GM21526 (cell line): ENCODE results near the gene DCHS2.

Source experiments
- ATAC-seq: cut with Tn5 transposase; IDR thresholded peaks from one replicate; pipeline ENCODE4 v1.9.1; 2021; ENCODE audit warnings: moderate library complexity; ENCODE audit not compliant: unreplicated experiment, low FRiP score

Gene DCHS2, protein sequence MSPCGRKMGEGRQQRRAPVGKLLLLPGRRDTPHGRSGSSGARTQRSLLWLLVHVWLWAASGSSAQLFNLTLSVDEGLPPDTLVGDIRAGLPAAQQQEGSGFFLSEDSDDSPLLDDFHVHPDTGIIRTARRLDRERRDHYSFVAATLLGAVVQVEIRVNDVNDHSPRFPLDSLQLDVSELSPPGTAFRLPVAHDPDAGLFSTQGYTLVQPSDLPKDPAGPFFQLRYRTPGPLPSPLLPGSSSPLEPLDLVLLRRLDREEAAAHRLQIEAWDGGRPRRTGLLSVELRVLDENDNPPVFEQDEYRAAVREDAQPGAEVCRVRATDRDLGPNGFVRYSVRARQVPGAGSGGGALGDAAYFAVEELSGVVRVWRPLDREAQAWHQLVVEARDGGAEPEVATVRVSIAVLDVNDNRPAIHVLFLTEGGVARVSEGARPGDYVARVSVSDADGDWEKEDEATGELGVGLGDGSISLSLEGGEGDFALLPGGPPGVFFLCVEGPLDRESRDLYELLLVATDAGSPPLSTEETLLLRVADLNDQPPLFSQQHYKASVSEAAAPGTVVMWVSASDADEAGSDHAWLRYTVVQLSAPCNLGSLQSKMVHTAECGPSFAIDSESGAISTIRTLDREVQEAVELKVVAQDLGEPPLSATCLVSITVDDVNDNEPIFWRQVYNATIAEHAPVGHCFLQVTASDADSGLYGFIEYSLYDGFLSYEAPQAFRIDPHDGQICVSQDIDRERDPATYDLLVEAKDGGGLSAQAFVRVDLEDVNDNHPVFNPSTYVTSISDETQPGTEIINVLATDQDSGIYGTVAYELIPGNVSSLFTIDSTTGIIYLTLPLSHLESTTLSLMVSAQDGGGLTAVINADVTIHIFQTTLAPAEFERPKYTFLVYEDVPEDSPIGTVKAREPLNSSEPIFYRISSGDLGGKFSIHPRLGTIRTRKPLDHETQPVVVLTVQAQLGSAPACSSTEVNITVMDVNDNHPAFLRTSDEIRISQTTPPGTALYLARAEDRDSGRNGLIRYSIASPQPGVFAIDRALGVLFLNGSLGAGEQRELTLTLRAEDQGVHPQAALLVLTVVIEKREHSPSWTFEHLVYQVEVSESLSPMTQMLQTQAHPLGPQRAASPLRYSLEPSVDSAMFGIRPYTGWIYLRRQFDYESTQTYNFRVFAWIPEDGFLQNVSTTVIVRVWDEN (N-terminal part only)

DNA sequence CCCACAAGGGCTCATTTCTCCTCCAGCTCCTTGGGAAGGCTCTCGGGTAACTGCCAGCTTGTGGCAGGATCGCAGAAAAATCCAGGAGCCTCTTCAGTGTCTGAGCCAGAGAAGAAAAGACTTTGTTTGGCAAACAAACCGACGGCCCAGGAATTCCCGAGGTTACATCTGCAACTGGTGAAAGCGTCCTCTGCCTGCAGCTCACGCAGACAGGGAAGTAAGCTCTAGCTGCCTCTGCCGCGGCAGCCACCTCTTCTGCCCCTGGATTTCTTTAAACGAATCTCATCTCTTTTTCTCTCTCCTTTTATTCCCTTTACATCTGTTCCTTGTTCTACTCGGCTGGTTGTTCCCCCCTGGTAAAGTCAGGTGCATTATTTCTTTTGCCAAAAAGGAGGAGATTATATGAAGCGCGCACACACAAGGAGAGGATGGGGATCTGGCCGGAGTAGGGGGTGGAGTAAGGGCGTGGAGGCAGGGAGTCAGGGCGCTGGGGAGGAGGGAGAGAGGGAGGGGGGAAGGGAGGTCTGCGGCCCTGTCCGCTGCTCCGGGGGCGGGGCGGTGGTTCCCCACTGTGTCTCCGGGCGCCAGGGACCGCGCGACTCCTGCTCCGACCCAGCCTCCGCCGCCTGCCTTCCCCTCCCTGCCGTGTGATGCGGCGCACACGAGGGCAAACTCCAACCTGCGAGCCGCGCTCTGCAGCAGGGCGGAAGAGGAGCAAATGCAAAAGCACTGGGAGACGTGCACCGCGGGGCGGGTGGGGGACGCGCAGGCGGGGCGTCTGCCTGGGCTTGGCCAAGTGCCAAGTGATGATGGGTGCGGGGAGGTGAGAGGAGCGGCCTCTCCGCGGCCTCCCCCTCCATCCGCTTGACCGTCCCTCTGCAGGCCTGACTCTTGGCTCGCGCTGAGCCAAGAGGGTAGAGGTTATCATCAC is at the start of gene DCHS2:
TSS of gene DCHS2 (minus strand) at position 459 of the 931 bp plus-strand sequence. CDS start at position 15, 444 bp downstream.
- peak; percentile 40 for ATAC-seq

DNA sequence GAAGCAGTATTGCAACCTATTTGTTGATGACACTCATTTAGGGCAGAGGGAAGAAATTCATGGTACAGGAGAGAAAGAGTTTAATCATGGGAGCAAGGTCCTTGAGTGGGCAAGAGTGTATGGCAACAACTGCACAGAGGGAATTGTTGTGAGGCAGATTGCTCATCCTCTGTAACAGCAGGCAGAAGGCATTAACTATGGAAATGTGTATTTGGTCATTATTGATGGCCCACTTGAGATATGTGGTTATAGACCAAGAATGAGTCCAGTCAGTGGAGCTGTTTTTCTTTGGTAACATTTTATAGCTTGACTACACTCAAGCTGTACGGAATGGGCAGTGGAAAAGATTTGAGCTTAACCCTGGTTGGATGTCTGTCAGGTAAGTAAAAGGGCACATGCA is 42.7 kb upstream of the DCHS2 start:
- ATAC-seq = no peak

DNA sequence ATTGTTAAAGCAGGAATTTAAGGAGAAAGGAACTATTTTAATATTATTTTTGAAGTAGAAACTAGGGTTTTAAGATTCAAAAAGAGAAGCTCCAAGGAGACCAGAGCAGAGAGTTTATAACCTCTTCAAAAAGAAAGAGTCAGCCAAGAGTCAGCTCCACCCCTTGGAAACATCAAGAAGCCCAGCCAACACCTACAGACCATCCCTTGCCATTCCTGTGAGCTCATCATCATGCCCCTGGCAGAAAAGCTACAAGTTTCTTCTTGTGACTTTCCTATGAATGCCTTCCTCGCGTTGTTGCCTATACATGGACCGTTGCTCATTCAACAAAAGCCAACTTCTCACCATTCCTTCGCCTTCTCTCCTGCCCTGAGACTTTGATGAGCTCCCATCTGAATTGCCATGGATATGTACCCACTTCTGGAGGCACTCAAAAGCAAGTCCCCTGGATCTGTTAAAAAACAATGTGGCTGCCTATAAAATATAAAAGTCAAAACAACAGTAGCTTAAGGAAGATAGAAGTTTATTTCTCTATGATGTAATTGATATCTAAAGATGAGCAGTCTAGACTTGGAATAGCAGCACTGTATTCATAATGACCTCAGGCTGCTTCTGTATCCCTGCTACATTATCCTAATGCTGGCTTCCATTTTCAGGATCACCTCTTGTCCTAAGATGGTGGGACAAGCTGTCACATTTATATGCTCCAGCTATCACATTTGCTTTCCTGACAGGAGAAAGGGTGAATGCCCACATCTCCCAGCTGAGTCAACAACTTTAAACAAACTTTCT is 38.3 kb upstream of the DCHS2 start:
- ATAC-seq = no peak

DNA sequence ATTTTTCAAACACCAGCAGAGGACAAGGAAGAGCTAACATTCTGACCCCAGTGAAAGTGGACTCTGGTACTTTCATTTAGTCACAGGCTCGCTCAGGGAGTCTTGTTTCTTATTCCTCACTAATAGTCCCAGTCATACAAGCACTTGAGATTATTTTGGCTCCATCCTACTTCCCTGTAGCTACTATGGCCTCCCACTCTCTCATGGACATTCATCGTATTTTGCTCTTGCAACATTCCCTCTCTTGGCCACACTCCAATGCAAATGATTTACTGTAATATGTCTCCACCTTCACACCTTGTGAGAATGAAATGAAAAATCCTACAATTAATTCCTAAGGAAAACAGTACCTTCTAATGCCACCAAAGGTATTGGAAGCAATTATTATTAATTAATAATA is 37.3 kb upstream of the DCHS2 start:
- no peak for ATAC-seq

DNA sequence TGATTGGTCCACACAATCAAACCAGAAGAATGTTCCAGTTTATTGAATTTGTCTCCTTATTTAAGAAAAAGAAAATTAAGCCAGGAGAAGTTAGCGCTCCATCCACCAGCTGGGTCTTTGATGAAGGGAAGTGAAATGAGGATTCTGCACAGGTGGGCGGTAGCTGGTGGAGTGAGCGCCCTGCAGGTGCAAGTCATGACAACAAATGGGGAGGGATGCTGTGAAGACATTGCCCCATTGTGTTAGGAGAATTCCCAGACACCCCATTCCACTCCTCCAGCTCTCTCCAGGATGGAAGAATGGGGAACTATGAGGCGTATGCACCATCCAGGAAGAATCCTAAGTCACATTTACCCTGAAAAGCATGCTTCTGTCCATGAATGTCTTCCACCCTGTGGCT is 35.7 kb upstream of the DCHS2 start:
- ATAC-seq = no peak

DNA sequence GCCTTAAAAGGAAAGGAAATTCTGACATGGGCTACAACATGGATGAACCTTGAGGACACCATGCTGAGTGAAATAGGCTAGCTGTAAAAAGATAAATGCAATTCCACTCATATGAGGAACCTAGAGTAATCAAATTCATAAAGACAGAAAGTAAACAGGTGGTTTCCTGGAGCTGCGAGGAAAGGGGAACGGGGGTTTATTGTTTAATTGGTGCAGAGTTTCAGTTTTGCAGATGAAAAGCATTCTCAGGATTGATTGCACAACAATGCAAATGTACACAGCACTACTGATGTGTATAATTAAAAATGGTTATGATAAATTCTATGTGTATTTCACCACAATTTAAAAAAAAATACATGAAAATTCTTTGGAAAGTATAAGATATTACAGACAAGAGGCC is 34.6 kb upstream of the DCHS2 start:
- ATAC-seq = no peak

DNA sequence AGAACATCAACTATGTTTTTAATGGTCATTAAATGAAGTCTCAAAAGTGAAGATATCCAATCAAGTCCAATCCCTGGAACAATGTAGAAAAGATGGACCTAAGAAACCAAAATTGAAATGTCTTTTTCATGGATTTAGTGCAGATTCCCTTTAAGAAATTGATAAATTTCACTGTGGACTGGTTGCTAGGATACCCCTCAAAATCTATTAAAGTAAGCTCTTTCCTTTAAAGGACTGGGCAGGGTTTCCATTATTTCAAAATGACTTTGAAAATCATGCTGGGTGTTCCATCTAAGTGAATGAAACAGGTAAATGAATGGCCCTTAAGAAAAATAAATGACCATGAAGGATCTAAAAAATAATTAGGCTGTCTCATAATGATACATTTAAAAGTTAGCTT is 30.0 kb upstream of the DCHS2 start:
- ATAC-seq = no peak

DNA sequence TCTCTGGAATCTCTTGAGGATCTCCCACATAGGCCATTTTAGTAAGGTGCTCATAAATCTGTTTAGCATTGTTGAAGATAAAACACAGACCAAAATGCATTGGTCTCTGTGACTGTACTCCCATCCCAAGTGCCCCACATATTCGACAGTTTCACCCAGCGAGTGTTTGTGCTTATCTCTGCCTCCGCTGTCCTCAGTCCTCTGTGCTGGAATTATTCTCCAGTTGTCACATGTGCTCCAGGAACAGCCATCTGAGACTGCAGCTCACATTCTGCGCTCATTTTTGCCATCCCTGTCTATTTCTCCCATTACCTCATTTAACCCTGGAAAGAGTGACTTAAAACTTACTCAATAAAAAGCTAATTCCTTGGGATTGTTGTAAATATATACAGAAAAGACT is 27.6 kb upstream of the DCHS2 start:
- no peak for ATAC-seq

DNA sequence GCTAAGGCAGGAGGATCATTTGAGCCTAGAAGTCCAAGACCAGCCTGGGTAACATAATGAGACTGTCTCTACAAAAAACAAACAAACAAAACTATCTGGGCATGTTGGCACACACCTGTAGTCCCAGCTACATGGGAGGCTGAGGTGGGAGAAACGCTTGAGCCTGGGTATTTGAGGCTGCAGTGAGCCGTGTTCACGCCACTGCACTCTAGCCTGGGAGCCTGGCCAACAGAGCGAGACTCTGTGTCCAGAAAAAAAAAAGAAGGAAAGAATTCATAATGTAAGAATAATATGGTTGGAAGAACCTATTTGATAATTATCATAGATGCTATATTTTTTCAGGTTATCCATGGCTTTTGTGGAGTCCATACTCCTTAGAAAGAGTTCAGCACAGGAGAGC is 26.0 kb upstream of the DCHS2 start:
- no peak for ATAC-seq

DNA sequence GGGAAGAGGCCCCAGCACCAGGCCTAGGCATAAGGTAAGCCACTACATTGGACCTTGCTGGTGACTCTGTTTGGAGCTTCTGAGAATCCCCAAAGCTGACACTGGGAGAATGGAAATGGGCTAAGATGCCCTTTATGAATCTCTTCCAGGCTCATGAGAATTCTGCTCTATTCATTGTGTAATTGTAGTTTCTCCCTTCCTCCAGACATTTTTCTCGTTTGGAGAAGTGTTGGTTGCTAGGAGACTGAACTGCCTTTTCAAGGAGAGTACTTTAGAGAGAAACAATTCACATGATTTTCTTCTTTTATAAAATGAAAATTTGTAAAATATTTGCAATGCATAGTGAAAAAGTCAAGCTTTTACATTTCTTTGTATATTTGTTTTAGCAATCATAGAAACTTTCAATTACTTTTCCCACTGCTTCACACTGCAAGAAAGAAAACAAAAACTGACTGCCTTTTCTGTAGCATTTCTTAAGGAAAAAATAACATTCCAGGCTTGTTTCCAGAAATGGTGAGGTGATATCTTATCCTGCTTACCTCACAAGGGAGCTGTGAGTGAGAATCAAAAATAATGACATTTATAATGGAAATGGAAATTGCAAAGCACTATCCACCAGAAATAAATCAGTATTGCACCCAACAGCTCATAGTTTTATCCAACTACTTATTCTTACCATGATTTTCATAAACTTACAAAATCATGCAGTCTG is 24.9 kb upstream of the DCHS2 start:
- ATAC-seq = no peak

DNA sequence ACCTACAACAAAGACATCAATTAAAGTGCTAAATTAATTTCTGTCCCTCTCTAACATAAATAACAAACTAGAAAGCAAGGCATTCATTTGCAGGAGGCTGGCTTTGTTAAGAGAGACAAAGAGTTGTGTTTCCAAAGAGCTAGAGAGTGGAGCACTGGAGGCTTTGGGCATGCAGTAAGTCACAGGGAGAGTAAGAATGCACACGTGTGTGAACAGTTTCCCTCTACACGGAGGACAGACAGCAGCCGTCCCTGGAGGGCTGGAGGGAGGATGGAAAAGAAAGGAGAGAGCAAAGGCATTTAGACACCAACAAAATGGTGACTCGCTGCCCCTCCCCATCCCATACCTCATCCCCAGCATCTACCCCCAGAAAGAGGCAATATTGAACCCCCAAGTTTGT is 20.4 kb upstream of the DCHS2 start:
- ATAC-seq = no peak

DNA sequence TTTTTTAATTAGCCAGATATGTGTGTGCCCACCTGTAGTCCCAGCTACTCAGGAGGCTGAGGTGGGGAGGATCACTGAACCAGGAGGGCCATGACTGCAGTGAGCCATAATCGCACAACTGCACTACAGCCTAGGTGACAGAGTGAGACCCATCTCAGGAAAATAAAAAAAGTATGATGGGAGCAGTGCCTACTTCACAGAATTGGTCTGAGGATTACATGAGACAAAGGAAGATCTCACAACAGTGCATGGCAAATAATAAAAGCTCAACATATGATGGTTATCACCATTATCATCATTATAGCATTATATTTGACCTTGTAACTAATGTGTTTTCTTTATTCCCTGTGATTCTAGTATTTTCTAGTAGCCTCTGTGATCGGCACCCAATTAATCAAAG is 19.9 kb upstream of the DCHS2 start:
- no peak for ATAC-seq

DNA sequence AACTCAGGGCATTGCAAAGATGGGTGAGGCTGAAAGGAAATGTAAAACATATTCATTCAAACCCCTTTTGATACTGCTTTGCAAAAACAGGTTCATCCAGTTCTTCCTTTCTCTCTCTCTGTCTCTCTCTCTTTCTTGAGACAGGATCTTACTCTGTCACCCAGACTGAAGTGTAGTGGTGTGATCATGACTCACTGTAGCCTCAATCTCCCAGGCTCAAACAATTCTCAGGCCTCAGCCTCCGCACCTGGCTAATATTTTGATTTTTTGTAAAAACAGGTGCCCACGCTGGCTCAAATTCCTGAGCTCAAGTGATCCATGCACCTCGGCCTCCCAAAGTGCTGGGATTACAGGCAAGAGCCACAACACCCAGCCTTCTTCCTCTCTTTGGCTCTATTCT is 15.6 kb upstream of the DCHS2 start:
- no peak for ATAC-seq

DNA sequence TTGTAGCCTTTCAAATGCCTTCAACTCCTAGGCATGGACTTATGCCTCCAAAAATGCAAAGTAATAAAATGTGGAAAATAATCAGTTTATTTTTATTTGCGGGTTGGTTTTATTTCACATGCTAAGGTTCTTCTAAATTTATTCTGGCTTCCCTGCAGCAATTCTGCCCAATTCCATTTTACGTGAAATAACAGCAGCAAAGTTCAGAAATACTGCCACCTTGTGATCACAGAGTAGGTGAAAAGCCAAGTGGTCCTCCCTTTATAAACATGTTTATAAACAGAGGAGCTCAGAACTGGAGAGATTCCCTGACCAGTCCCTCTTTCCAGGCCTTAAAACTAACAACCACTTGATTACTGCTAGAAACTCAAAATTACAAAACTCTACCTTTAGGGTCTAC is 14.7 kb upstream of the DCHS2 start:
- no peak for ATAC-seq

DNA sequence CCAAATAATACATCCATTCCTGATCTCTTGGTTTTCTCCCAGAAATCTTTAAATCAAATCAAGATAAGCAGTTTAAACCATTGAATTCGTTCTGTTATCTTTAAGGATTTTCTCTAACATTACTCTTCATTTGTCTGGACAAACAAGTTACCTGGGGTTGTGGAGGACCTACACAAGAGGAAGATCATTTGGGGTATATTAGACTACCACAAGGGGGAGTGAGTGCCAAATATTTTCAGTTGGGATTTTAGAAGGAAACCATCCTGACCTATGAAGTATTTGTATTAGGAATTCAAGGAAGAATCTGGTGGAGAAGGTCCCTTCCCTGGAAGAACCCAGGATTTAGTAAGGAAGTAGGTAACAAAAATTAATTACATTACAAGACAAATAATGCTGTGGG is 12.0 kb upstream of the DCHS2 start:
- no peak for ATAC-seq

DNA sequence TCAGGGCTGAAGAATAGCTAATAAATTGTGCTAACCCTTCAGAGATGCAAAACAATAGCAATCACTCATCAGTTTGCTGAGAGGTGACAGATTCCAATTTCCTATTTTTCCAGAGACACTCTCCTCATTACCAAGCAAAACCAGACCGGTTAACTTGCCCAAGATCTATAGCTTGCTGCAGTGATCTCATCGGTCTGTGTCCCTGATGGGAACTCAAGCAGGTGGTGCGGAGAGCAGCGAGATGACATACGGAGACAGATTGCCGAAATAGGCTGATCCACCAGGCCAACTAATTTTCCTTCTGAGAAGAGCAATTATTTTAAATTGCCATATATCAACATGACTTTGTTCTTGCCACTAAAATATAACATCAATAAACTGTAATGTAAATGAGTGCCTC is 10.5 kb upstream of the DCHS2 start:
- no peak for ATAC-seq

DNA sequence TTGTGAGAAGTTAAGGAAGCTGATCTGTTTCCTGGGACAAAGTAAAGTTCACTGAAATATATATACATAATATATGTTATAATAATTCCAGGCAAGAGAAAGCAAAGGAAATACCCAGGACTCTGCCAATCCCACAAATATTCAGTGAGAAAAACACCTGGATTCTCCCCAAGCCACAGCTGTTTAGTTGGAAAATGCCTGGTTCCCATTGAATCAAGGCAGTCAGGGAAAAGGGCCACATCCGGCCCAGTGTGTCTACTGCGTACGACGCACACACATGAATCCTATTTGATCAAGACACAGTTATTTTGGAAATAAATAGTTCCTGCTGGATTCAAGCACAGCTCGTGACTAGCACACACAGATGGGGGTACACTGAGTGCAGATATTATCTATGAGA is 6.3 kb upstream of the DCHS2 start:
- no peak for ATAC-seq

DNA sequence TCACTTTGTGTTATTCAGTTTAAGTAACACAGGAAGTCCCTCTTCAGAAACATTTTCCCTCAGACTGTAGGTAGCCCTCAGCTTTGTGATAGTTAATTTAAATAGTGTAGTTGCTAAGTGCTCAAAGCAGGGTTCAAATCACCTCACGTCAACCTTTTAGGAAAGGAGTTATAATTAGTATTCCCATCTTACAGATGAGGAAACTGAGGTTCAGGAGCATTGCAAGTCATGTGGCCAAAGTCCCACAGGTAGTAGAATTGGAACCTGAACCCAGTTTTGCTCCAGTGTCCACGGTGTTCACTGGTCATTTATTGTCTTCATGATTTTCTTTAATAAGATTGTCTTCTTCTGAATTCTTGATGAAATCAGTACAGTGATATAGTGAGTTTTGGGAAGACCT is 4.3 kb upstream of the DCHS2 start:
- ATAC-seq = no peak

DNA sequence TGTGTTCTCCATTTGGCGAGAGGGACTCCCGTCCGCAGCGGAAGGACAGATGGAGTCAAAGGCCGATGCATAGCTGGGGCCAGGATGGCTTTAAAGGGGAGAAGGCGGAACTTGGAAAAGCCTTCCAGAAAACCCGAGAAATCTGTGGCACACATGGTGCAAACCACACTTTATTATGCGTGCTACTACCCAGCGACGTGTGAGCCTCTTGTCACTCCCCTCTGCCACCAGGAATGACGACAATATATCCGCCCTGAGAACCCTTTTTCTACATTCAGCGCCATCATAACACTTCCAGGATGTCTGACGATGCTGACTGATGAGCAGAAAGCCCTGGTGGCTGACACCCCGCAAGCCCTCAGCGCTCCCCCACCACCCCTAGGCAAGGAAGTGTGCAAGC is 689 bp upstream of the DCHS2 start:
- no peak for ATAC-seq
